GM19438 (cell line): ENCODE measurements around the gene KCNJ12.

Experiments used
- ATAC-seq: cut with Tn5 transposase; IDR thresholded peaks from one replicate; pipeline ENCODE4 v1.9.1; 2021; ENCODE audit warnings: low read depth; ENCODE audit not compliant: unreplicated experiment

The KCNJ12 gene

GRCh38 chr17:21363776-21364642 is 12.1 kb upstream of the KCNJ12 start:
- ATAC-seq, result no peak

GRCh38 chr17:21365016-21365415 is 11.1 kb upstream of the KCNJ12 start:
- no peak for ATAC-seq

GRCh38 chr17:21368545-21369246 is 7.5 kb upstream of the KCNJ12 start:
- ATAC-seq, result no peak

DNA sequence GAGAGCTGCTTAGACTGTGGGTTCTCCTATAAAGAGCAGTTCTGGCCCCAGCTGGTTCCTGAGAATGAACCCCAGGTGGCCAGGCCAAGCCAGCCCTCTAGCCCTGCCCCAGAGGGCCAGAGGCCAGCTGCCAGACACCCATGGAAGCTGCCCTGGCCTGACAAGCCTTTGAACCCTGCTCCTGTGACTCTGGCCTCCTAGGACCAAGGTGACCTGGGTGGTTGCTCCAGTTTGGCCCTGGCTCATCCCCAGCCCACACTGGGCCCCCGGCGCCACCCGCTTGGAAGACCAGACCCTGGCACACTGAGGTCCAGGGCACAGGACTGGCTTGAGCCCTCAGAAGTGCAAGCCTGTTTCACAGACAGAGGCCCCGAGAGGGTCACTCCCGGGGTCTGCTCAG is 6.8 kb upstream of the KCNJ12 start:
- ATAC-seq, result no peak

GRCh38 chr17:21370430-21370829 is 5.7 kb upstream of the KCNJ12 start:
- ATAC-seq, result no peak

DNA sequence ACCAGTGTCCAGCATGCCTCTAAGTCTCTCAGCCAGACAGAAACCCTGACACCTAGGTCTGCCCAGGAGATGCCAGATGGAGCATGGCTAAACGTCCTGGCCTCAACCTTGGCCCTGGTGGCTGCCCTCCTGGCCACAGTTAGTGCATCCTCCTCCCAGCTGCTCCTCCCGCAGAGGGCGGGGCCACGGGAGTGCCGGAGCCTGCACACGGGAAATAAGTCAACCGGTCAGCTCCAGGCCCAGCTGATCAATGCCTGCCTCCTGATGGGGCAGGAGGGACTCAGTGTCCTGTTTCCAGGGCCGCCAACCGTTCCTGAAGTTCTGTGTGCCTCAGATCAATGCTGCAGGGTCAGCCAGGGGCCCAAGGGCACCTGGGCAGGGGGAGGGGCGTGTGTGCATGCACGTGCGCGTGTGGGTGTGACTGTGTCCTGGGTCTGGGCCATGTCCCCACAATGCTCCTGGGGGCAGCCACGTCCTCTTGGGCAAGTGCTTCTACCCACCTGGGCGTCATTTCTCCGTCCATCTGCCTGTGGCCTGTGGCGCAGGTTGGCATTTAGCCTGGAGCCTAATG is 4.6 kb upstream of the KCNJ12 start:
- ATAC-seq, result no peak

- no peak for ATAC-seq
Measured at GRCh38 chr17:21372256-21372954, 3.8 kb upstream of the KCNJ12 start.

GRCh38 chr17:21373036-21373435 is 3.1 kb upstream of the KCNJ12 start:
- ATAC-seq, result no peak

- no peak for ATAC-seq
Measured at GRCh38 chr17:21373696-21374440, 2.3 kb upstream of the KCNJ12 start.

- no peak for ATAC-seq
Measured at GRCh38 chr17:21374441-21375161, 1.6 kb upstream of the KCNJ12 start.

- ATAC-seq, result no peak
Measured at GRCh38 chr17:21375162-21375560, 996 bp upstream of the KCNJ12 start.

DNA sequence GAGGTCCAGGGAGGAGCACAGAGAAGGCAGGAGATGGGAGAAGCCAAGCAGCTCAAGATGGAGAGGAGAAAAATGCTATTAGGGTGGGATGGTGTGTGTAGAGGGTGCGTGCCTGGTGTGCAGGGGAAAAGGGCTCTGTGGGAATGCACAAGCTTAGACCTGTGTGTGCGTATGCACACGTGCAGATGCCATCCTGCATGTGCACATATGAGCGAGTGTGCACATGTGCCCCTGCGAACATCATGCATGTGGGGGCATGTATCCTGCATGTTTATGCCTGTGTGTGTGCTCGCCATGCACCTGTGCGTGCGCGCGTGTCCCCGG is 438 bp upstream of the KCNJ12 start:
- ATAC-seq, result no peak

DNA sequence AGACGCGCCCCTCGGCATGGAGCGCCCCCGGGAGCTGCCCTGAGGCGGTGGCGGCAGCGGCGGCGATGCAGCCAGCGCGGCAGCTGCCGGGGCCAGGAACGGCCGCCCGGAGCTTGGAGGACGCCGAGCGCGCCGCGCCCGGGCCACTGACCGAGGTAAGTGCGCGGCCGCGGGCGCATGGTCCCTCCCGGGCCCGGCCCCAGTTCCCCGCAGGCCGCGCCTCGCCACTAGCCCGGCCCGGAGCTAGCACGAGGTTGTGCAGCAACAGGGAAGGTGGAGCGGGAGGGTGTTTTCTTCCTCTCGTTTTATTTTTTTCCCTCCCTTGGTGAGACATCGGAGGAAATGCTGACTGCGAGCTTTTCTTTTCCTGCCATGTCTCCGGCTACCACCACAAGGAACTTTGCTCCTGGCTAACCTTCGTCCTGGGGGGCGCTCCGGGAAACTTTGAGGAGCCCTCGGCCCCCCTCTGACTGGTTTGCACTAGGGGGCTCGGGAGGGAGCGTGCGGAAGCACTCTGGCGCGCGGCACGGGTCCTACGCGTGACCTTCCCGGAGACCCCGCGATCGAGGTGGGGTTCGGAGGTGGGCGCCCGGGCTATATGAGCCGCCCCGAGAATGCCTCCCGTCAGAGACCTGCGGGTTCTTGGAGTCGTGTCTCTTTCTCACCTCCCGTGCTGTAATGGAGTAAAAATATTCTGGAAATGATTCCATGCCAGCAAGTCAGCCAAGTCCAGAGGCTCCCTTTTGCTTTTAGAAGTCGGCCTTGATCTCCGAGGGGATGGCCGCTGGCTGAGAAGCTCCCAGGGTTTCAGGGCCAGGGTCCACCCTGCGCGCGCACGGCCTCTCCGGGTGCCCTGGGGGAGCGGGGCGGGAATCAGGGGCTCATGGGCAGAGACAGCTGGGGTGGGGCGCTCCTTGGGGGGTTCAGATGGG is 868 bp downstream of the KCNJ12 start:
- no peak for ATAC-seq

GRCh38 chr17:21377705-21378396 is 1.7 kb downstream of the KCNJ12 start:
- ATAC-seq, result no peak

GRCh38 chr17:21378553-21378952 is 2.4 kb downstream of the KCNJ12 start:
- ATAC-seq, result no peak

DNA sequence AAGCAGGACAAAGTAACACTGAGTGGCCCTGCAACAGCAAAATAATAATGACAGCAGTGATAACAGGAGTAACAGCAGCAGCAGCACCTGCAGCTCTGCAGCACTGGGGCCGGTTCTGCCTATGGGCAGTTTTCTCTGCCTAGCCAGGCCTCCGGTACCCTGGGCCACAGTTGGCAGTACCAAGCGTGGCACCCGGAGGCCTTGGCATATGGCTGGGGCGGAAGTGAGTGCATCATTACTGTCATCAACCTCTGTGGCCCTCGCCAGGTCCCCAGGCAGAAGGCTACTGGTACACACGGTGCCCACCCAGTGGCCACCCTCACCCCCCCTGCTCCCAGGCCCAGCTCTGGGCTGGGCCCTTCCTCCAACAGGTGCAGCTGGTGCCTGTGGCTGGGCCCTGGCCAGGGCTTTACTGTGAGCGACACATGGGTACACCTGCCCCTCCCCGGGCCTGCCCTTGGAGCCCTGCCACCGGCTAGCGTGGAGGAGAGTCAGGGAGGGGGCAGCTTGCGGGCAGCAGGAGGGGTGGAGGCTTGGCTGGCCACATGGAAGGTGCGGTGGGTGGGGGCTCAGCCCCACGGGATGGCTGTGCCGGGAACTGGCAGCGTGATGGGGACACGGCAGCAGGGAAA is 3.0 kb downstream of the KCNJ12 start:
- no peak for ATAC-seq

- ATAC-seq, result no peak
Measured at GRCh38 chr17:21380659-21381058, 4.5 kb downstream of the KCNJ12 start.
